Ureter (tissue), 1 donor: ENCODE measurements around the gene CNR2. TPM values are rescaled to one million over a fixed set of nuclear protein-coding genes. Genes with fewer than 3 reads are reported as not detected.
"Not testable (repeated sequence)": the region's sequence is repeated elsewhere in the genome, so short reads cannot be mapped to it uniquely, and the experiment has no call there.

Experiments
- DNase-seq: peaks from one replicate; pipeline ENCODE4 v3.0.0-alpha.2; 2020; ENCODE audit warnings: low spot score
- total RNA-seq: library from RNA; stranded (reverse); gene quantifications from one replicate; pipeline ENCODE4 v1.2.4, GENCODE V29; 2023
- donor health status: DM: yes; HTN: yes; CAD: no.

Gene CNR2
- total RNA-seq, 1 donor from 2014 or later = not detected

GRCh38 chr1:23885222-23885621, 27.9 kb downstream of the CNR2 start:
- DNase-seq = no peak

- DNase-seq = no peak
These were observed 30.4 kb downstream of the CNR2 start for GRCh38 chr1:23882746-23883145.

GRCh38 chr1:23879809-23880208, 33.4 kb downstream of the CNR2 start:
- DNase-seq = no peak

- DNase-seq = no peak
These were observed 34.5 kb downstream of the CNR2 start for GRCh38 chr1:23878668-23879067.

- DNase-seq = no peak
These were observed 37.8 kb downstream of the CNR2 start for GRCh38 chr1:23875382-23875781.

- no peak for DNase-seq
These were observed 40.7 kb downstream of the CNR2 start for GRCh38 chr1:23872421-23872820.

- no peak for DNase-seq
These were observed 44.1 kb downstream of the CNR2 start for GRCh38 chr1:23869051-23869450.

- DNase-seq = no peak
These were observed 44.6 kb downstream of the CNR2 start for GRCh38 chr1:23868557-23869016.

- peak; percentile 96 for DNase-seq
These were observed 45.1 kb downstream of the CNR2 start, which contains the start of gene FUCA1 for GRCh38 chr1:23867895-23868556. TSS of gene FUCA1 (minus strand) at chr1:23868290. CDS start at chr1:23868286, 4 bp downstream.

- DNase-seq = no peak
These were observed 45.6 kb downstream of the CNR2 start for GRCh38 chr1:23867542-23867894.

GRCh38 chr1:23865543-23865930, 47.6 kb downstream of the CNR2 start:
- peak; percentile 76 for DNase-seq

- no peak for DNase-seq
These were observed 48.2 kb downstream of the CNR2 start for GRCh38 chr1:23864801-23865542.

GRCh38 chr1:23862640-23863039, 50.5 kb downstream of the CNR2 start:
- no peak for DNase-seq

- DNase-seq = no peak
These were observed 58.6 kb downstream of the CNR2 start for GRCh38 chr1:23854568-23854967.

GRCh38 chr1:23853124-23853523, 60.0 kb downstream of the CNR2 start:
- DNase-seq = not testable (repeated sequence)

GRCh38 chr1:23851406-23851805, 61.8 kb downstream of the CNR2 start:
- not testable (repeated sequence) for DNase-seq

GRCh38 chr1:23848673-23849616, 64.2 kb downstream of the CNR2 start:
- DNase-seq = no peak

GRCh38 chr1:23847482-23848095, 65.6 kb downstream of the CNR2 start:
- not testable (repeated sequence) for DNase-seq

- DNase-seq = no peak
These were observed 68.0 kb downstream of the CNR2 start for GRCh38 chr1:23845163-23845562.

- no peak for DNase-seq
These were observed 69.5 kb downstream of the CNR2 start for GRCh38 chr1:23843644-23844043.

GRCh38 chr1:23838401-23838866, 74.7 kb downstream of the CNR2 start:
- DNase-seq = peak; percentile 75

GRCh38 chr1:23837908-23838307, 75.3 kb downstream of the CNR2 start:
- DNase-seq = no peak
